ENCODE measurements around the gene TBX10. TPM values are rescaled to one million over a fixed set of nuclear protein-coding genes. Genes with fewer than 3 reads are reported as not detected.
A peak's percentile ranks its signal among the peaks of the same experiment; 100 is the strongest.

Gene TBX10
- total RNA-seq, 1 experiment from 2014 or later: not detected

DNA sequence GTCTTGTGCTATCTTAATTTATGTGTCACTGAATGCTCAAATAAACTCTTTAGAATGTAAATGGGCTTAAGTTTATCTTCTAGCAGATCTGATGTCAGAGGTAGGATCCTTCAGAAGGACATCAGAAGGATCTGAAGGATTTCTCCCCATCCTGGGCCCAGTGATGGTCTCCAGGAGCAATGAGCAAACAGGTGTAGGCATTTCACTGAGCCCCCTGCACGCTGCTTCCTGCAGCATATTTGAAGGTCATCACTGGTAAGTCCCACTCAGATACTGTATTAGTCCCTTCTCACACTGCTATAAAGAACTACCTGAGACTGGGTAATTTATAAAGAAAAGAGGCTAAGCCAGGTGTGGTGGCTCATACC lies 51.4 kb downstream of the TBX10 start:
- no peak for DNase-seq
- no TSS peak for BruUV-seq (replicated peaks)
- Mint-ChIP-seq H3K9me3 (ENCODE audit: low read depth, unreplicated experiment) (no peaks in the 10 kb centered on the region), H3K27me3 (ENCODE audit: unreplicated experiment) (no peaks in the 10 kb centered on the region), H3K36me3 (ENCODE audit: insufficient read depth, unreplicated experiment) (peaks cover 55% of the 10 kb centered on the region), H3K27ac (ENCODE audit: unreplicated experiment) (no peak overlapping the region), H3K4me3 (ENCODE audit: low read depth, unreplicated experiment) (no peak overlapping the region), H3K4me1 (ENCODE audit: low read depth, unreplicated experiment) (peaks cover 20% of the 10 kb centered on the region)
- intact Hi-C loops (cut with micrococcal nuclease; ENCODE audit: unreplicated experiment): no loop called here
- TF ChIP-seq, protein P1, sequence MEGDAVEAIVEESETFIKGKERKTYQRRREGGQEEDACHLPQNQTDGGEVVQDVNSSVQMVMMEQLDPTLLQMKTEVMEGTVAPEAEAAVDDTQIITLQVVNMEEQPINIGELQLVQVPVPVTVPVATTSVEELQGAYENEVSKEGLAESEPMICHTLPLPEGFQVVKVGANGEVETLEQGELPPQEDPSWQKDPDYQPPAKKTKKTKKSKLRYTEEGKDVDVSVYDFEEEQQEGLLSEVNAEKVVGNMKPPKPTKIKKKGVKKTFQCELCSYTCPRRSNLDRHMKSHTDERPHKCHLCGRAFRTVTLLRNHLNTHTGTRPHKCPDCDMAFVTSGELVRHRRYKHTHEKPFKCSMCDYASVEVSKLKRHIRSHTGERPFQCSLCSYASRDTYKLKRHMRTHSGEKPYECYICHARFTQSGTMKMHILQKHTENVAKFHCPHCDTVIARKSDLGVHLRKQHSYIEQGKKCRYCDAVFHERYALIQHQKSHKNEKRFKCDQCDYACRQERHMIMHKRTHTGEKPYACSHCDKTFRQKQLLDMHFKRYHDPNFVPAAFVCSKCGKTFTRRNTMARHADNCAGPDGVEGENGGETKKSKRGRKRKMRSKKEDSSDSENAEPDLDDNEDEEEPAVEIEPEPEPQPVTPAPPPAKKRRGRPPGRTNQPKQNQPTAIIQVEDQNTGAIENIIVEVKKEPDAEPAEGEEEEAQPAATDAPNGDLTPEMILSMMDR (IDR thresholded peaks at IDR 0.05; ENCODE audit: unreplicated experiment): no peak
- CTCF ChIA-PET: no interaction called here

DNA sequence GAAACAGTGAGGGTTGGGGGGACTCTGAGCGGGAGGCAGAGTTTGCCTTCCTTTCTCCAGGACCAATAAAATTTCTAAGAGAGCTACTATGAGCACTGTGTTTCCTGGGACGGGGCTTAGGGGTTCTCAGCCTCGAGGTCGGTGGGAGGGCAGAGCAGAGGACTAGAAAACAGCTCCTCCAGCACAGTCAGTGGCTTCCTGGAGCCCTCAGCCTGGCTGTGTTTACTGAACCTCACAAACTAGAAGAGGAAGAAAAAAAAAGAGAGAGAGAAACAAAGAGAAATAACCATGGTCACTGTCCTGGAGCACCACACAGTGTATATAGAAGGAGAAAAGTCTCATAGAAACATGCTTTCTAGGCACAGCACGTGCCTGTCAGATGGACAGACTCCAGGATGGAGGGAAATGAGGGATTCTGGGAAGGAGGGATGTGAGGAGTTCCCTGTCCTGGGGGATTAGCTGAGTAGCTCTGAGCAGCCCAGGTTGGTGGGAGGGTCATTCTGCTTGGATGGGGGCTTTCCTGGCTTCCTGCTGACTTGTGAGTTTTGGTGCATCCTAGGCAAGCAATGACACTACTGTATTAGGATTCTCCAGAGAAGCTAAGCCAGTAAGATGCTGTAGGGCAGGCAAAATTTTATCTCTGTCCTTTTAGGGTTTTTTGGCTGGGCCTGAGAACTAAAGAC lies 52.9 kb downstream of the TBX10 start:
- Mint-ChIP-seq H3K4me3 (ENCODE audit: low read depth, unreplicated experiment) (no peak overlapping the region), H3K27ac (ENCODE audit: unreplicated experiment) (peak overlapping the region; percentile 2)
- BruUV-seq (replicated peaks): no TSS peak

DNA sequence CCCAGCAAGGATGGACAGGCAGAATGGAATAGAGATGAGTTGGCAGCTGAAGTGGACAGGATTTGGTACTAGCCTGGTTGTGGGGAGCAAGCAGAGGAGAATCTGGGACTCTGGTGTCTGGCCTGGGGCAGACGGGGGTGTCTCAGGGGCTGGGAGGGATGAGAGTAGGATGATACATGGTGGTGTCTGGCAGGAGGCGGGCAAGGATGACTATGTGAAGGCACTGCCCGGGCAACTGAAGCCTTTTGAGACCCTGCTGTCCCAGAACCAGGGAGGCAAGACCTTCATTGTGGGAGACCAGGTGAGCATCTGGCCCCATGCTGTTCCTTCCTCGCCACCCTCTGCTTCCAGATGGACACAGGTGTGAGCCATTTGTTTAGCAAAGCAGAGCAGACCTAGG lies 53.7 kb downstream of the TBX10 start:
- H3K4me3 Mint-ChIP-seq (ENCODE audit: low read depth, unreplicated experiment): peak overlapping the region; percentile 77
- BruUV-seq (replicated peaks): TSS peak; percentile 15
- CTCF ChIA-PET: no interaction called here
- no peak overlapping the region for H3K27ac Mint-ChIP-seq (ENCODE audit: unreplicated experiment)
- no peaks in the 10 kb centered on the region for H3K9me3 Mint-ChIP-seq (ENCODE audit: low read depth, unreplicated experiment)
- H3K27me3 Mint-ChIP-seq (ENCODE audit: unreplicated experiment): no peaks in the 10 kb centered on the region
- DNase-seq: no peak
- H3K36me3 Mint-ChIP-seq (ENCODE audit: insufficient read depth, unreplicated experiment): peaks cover 71% of the 10 kb centered on the region
- intact Hi-C loops (cut with micrococcal nuclease; ENCODE audit: unreplicated experiment): no loop called here
- peaks cover 40% of the 10 kb centered on the region for H3K4me1 Mint-ChIP-seq (ENCODE audit: low read depth, unreplicated experiment)
- TF ChIP-seq, protein P1 (IDR thresholded peaks at IDR 0.05; ENCODE audit: unreplicated experiment): no peak

More for the DNA sequence above, 52.9 kb downstream of the TBX10 start:
- intact Hi-C loops (cut with micrococcal nuclease; ENCODE audit: unreplicated experiment): no loop called here
- Mint-ChIP-seq H3K9me3 (ENCODE audit: low read depth, unreplicated experiment) (no peaks in the 10 kb centered on the region), H3K4me1 (ENCODE audit: low read depth, unreplicated experiment) (peaks cover 34% of the 10 kb centered on the region), H3K27me3 (ENCODE audit: unreplicated experiment) (no peaks in the 10 kb centered on the region), H3K36me3 (ENCODE audit: insufficient read depth, unreplicated experiment) (peaks cover 64% of the 10 kb centered on the region)
- TF ChIP-seq, protein P1 (IDR thresholded peaks at IDR 0.05; ENCODE audit: unreplicated experiment): no peak
- CTCF ChIA-PET: no interaction called here
- DNase-seq: no peak

DNA sequence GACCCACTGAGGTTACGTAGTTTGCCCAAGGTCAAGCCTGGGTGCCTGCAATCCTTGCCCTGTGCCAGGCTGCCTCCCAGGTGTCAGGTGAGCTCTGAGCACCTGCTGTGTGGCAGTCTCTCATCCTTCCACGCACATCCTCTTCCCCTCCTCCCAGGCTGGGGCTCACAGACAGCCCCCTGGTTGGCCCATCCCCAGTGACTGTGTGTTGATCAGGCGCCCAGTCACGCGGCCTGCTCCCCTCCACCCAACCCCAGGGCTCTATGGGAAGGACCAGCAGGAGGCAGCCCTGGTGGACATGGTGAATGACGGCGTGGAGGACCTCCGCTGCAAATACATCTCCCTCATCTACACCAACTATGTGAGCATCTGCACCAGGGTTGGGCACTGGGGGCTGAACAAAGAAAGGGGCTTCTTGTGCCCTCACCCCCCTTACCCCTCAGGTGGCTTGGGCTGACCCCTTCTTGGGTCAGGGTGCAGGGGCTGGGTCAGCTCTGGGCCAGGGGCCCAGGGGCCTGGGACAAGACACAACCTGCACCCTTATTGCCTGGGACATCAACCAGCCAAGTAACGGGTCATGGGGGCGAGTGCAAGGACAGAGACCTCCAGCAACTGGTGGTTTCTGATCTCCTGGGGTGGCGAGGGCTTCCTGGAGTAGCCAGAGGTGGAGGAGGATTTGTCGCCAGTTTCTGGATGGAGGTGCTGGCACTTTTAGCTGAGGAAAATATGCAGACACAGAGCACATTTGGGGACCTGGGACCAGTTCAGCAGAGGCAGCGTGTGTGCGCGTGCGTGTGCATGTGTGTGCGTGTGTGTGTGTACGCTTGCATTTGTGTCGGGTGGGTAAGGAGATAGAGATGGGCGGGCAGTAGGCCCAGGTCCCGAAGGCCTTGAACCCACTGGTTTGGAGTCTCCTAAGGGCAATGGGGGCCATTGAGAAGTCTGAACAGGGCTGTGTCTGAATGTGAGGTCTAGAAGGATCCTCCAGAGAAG lies 54.4 kb downstream of the TBX10 start:
- no TSS peak for BruUV-seq (replicated peaks)
- CTCF ChIA-PET: interaction anchor here (3.1 kb wide), 1 partner anchor 44 kb away, joined by 13 read pairs; the partner anchor contains the start of gene NUDT8
- TF ChIP-seq, protein P1 (IDR thresholded peaks at IDR 0.05; ENCODE audit: unreplicated experiment): no peak
- no peak for DNase-seq
- no peaks in the 10 kb centered on the region for H3K27me3 Mint-ChIP-seq (ENCODE audit: unreplicated experiment)
- peaks cover 68% of the 10 kb centered on the region for H3K36me3 Mint-ChIP-seq (ENCODE audit: insufficient read depth, unreplicated experiment)
- H3K4me1 Mint-ChIP-seq (ENCODE audit: low read depth, unreplicated experiment): peaks cover 47% of the 10 kb centered on the region
- intact Hi-C loops (cut with micrococcal nuclease; ENCODE audit: unreplicated experiment): no loop called here
- H3K27ac Mint-ChIP-seq (ENCODE audit: unreplicated experiment): peak overlapping the region; percentile 60
- no peaks in the 10 kb centered on the region for H3K9me3 Mint-ChIP-seq (ENCODE audit: low read depth, unreplicated experiment)
- peak overlapping the region; percentile 77 for H3K4me3 Mint-ChIP-seq (ENCODE audit: low read depth, unreplicated experiment)
